Measurements from ENCODE around the gene LDLRAD4. TPM values are rescaled to one million over a fixed set of nuclear protein-coding genes. Genes with fewer than 3 reads are reported as not detected.
"Not testable (repeated sequence)": the region's sequence is repeated elsewhere in the genome, so short reads cannot be mapped to it uniquely, and the experiment has no call there.

Gene LDLRAD4
- total RNA-seq, 1 experiment from 2014 or later = not detected

- DNase-seq (ENCODE audit: low read depth) = no peak
Measured at GRCh38 chr18:13332874-13333273, 114.3 kb downstream of the LDLRAD4 start.

DNA sequence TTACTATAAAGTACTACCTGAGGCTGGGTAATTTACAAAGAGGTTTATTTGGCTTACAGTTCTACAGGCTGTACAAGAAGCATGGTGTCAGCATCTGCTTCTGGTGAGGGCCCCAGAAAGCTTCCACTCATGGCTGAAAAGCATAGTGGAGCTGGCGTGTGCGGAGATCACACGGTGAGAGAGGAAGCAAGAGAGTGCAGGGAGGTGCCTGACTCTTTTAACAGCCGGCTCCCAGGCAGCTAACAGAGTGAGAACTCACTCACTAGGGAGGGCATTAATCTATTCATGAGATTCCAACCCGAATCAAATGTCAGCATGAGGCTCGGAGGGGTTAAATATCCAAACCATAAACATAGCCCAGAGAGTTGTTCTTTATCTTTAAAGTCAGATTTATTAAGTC lies 117.3 kb downstream of the LDLRAD4 start:
- no peak for DNase-seq (ENCODE audit: low read depth)

DNA sequence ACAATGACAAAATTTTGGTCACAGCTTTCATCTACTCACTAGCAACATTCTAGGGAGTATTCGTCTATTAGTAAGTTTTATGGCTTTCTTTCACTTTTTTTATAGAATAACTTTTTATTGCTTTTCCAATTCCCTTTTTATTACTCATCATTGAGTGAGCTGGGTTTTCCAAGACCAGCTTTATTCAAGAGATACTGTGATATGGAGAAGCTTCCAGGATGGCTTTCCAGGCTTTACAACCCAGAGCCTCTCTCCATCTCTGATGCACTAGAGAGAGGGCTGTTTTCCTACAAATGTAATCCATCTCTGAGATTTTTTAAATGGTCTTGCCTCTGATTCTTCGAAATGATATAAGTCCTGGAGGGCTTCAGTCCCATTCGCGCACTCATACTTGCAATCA lies 118.3 kb downstream of the LDLRAD4 start:
- DNase-seq (ENCODE audit: low read depth) = no peak

- DNase-seq (ENCODE audit: low read depth) = no peak
Measured at GRCh38 chr18:13337369-13337768, 118.8 kb downstream of the LDLRAD4 start.

- no peak for DNase-seq (ENCODE audit: low read depth)
Measured at GRCh38 chr18:13338318-13338717, 119.8 kb downstream of the LDLRAD4 start.

DNA sequence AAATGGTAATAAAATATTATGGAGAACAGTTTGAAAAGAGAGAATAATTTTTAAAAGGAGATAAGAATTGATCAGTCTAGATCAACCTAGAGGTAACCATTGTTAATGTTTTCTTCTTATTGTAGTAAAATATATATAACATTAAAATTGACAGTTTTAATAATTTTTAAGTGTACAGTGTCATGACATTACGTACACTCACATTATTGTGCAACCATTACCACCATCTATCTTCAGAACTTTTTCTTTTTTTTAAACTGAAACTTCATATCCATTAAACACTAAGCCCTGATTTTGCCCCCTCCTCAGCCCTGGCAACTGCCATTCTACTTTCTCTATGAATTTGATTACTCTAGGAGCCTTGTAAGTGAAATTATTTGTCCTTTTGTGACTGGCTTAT lies 121.1 kb downstream of the LDLRAD4 start:
- no peak for DNase-seq (ENCODE audit: low read depth)

DNA sequence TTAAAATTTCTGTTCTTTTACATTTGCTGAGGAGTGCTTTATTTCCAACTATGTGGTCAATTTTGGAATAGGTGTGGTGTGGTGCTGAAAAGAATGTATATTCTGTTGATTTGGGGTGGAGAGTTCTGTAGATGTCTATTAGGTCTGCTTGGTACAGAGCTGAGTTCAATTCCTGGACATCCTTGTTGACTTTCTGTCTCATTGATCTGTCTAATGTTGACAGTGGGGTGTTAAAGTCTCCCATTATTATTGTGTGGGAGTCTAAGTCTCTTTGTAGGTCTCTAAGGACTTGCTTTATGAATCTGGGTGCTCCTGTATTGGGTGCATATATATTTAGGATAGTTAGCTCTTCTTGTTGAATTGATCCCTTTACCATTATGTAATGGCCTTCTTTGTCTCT lies 127.9 kb downstream of the LDLRAD4 start:
- not testable (repeated sequence) for DNase-seq (ENCODE audit: low read depth)

GRCh38 chr18:13353084-13353823 lies 134.7 kb downstream of the LDLRAD4 start:
- DNase-seq (ENCODE audit: low read depth) = no peak

- DNase-seq (ENCODE audit: low read depth) = no peak
Measured at GRCh38 chr18:13354402-13354801, 135.8 kb downstream of the LDLRAD4 start.

DNA sequence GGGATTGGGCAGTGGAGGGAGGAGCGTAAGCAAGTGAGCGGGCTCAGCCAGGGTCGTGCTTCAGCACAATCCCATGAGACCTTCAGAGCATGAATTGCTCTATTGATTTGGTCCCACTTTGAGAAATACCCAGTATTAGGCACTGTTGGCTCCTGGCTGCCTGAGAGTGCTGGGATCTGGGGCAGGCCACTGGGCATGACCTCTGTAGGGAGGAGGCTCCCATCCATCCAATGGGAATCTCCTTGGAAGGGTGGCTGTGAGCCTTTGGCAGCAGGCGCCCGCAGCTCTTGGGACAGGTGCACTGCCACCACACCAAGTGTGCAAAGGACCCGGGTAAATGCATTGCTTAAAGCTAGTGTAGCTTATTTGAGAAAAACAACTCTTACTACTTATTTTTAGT lies 137.5 kb downstream of the LDLRAD4 start:
- no peak for DNase-seq (ENCODE audit: low read depth)

DNA sequence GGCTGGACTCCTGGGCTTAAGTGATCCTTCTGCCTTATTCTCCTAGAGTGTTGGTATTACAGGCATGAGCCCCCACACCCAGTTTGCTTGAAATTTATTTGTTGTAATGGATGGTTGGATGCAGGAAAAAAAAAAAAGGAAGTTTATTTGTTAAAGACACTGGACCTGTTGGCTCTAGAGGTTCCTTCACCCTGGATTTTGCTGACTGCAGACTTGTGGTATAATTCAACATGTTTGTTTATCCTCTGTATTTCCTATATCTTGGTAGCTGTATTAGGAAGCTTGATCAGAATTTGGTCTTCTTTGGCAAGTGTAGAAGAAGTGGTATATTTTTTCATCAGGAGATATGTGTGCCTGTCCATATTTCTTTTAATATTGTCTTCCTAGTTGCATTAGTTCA lies 138.7 kb downstream of the LDLRAD4 start:
- no peak for DNase-seq (ENCODE audit: low read depth)

DNA sequence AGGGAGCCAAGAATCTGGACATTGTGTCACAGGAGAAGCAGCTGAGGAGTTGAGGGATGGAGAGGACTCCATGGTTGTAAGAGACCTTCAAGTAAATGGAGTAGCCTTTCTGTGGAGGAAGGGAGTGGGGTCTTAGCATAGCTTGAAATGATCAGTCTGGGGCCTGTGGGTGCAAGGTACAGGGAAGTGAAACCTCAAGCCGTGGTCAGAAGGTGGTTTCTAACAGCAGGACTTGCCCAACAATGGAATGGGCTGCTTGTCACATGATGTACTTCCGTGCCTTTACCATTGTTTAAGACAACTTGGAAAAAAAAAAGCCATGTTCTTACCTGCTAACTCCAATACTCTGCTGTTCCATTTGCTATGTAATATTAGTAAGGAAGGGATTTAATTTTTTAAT lies 140.7 kb downstream of the LDLRAD4 start:
- no peak for DNase-seq (ENCODE audit: low read depth)

- DNase-seq (ENCODE audit: low read depth) = no peak
Measured at GRCh38 chr18:13361431-13361830, 142.9 kb downstream of the LDLRAD4 start.

DNA sequence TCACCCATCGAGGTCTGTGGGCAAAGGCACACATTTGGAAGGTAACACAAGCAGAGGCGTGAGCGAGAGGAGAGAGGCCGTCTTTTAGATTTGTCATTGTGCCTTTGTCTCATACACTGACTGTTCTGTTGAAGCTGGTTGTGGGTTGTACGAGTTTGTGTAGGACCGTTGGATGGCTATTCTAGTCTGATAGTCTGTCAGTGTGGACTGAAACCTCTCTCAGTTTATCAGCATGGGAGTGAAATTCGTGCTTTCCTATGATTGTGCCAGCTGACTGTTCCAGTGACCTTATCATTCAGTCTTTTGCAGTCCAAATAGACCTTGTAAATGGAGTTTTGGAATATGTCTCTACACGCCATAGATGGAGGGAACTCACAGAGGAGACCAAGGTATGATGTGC lies 143.5 kb downstream of the LDLRAD4 start:
- DNase-seq (ENCODE audit: low read depth) = no peak

DNA sequence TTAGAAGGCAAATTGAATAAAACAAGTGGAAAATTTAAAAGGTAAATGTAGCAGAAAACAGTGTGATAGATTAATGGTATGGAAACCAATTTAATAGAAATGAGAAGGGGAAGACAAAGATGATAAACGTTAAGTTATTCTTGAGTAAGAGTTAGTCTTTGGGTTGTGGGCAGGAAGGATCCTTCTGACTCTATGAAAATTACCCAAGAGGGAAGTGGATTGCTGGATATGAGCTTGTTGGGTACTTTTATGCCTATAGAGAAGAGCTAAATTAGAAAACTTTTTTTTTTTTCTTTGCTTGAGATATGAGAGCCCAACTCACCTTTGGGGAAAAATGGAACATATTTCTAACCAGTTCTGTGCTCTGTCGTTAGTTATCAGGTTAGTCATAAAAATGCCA lies 144.0 kb downstream of the LDLRAD4 start:
- DNase-seq (ENCODE audit: low read depth) = no peak

DNA sequence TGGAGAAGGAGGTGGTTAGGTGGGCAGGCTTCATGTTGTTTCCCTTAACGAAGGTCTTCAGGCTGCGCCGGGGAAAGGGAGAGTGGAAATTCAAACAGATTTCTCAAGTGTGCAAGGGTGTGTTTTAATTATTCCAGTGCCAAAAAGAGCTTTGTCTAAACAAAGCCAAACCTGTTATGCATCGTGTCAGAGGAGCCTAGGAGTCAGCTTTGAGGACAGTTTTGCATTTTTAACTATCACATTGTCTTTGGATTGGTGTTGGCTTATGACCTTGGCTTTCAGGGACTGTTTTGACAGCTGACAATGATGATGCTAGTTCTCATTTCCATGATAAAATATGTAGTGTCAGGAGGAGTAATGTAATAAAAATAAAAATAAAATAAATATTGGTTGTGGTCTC lies 144.8 kb downstream of the LDLRAD4 start:
- no peak for DNase-seq (ENCODE audit: low read depth)

- DNase-seq (ENCODE audit: low read depth) = no peak
Measured at GRCh38 chr18:13364721-13365205, 146.2 kb downstream of the LDLRAD4 start.

DNA sequence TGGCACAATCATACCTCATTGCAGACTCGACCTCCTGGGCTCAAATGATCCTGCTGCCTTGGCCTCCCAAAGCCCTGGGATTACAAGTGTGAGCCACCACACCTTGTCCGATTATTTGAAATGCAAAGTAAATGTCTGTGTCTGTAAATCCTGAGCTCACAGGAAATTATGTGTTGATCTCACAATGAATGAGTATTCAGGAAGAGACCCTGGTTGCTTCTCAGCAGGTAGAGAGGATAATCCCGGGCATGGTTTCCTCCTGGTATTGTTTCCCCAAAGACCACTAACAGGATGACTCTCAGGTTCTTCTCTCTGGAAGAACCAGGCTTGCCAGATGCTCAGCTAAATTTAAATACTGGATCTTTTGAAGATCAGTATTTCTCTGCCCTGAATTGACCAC lies 147.6 kb downstream of the LDLRAD4 start:
- no peak for DNase-seq (ENCODE audit: low read depth)

DNA sequence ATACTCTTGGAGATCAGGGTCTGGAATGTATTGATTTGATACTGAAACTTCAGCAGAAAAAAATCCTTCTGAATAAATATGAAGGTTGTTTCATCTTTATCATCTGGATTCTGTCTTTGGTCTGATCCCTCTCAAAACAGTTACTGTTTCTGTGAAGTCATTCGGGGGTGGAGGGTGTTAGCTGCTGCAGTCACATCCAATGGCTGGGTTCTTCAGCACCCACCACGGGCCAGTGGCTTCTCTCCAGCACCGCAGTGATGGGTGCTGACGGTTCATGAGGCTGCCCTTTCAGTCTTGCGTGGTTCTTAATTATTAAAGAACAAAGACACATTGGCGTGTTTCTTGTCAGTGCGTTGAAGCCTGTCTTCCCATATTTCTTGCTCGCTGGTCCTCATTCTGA lies 148.0 kb downstream of the LDLRAD4 start:
- no peak for DNase-seq (ENCODE audit: low read depth)

DNA sequence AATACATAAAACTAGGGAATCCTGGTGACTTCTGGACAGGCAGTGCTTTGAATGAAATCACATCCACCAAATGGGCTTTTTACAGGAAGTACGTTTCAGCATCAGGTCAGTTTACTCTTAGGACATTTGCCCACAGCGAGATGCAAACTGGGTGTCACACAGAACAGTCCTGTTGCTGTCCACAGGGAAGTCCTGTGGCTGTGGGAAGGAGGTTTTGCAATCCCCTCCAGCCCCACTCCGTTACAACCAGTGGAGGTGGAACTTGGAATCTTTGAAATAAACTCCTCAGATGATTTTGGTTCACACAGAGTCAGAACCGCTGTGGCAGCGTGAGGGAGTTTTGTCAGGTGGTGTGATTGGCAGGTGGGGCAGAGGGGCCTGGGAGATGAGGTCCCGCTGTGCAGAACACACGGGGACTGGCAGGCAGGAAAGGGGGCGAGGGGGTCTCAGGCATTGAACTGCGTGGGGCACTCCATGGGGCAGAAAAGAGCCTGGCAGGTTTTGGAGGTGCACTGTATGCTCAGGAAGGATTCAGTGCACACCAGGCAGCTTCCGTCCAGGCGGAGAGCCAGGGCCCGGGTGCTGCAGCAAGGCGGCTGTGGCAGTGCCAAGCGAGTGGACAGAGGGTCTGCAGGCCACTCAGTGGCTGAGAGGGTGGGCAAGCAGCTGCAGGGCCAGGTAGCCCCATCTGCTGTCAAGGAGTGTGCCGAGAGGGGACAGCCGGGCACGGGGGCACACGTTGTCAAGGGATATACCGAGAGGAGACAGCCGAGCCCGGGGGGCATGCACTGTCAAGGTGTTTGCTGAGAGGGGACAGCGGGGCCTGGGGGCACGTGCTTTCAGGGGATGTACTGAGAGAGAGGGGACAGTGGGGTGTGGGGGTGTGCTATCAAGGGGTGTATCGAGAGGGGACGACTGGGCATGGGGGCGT lies 148.7 kb downstream of the LDLRAD4 start:
- DNase-seq (ENCODE audit: low read depth) = no peak

GRCh38 chr18:13368080-13368813 lies 149.7 kb downstream of the LDLRAD4 start:
- no peak for DNase-seq (ENCODE audit: low read depth)

DNA sequence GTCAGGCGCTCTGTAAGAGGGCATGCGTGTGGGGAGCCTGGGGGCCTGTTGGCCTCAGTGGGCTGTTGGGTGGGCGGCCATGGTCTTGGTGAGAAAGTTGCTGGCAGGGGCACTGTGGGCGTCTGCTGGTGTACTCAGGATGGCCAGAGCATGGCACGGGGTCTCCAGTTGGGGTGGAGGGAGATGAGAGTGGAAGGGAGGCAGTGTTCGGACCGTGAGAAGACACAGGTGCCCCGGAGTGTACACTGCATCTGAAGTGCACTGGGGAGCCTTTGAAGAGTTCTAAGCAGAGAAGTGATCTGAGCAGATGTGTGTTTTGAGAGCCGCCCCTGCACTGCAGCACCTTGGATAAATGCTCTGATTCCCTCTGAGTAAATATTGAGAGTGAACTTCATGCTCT lies 150.8 kb downstream of the LDLRAD4 start:
- no peak for DNase-seq (ENCODE audit: low read depth)
